HG03064 (cell line): ENCODE data around the gene LORICRIN.
"Not testable (repeated sequence)": the region's sequence is repeated elsewhere in the genome, so short reads cannot be mapped to it uniquely, and the experiment has no call there.

Experiments used
- ATAC-seq: cut with Tn5 transposase; IDR thresholded peaks from one replicate; pipeline ENCODE4 v1.9.1; 2021; ENCODE audit warnings: low read depth; ENCODE audit not compliant: unreplicated experiment

Gene LORICRIN

GRCh38 chr1:153259387-153259786 lies at the start of gene LORICRIN:
Gene LORICRIN, plus strand, starts transcription at chr1:153259687. Its CDS starts 1,263 bp downstream, at chr1:153260950.
- no peak for ATAC-seq

GRCh38 chr1:153210206-153210605 lies 49.3 kb upstream of the LORICRIN start:
- no peak for ATAC-seq

GRCh38 chr1:153212201-153212600 lies 47.3 kb upstream of the LORICRIN start:
- no peak for ATAC-seq

- ATAC-seq, result no peak
Observed at GRCh38 chr1:153213519-153213918, 46.0 kb upstream of the LORICRIN start.

- no peak for ATAC-seq
Observed at GRCh38 chr1:153217212-153217611, 42.3 kb upstream of the LORICRIN start, which contains the start of gene PRR9. Gene PRR9, plus strand, starts transcription at chr1:153217584. Its CDS starts 561 bp downstream, at chr1:153218145.

- no peak for ATAC-seq
Observed at GRCh38 chr1:153217744-153218416, 41.6 kb upstream of the LORICRIN start.

- no peak for ATAC-seq
Observed at GRCh38 chr1:153220606-153221303, 38.7 kb upstream of the LORICRIN start.

- not testable (repeated sequence) for ATAC-seq
Observed at GRCh38 chr1:153223040-153223891, 36.2 kb upstream of the LORICRIN start.

- ATAC-seq, result no peak
Observed at GRCh38 chr1:153227810-153228209, 31.7 kb upstream of the LORICRIN start.

GRCh38 chr1:153228491-153228890 lies 31.0 kb upstream of the LORICRIN start:
- ATAC-seq, result no peak

GRCh38 chr1:153229076-153229829 lies 30.2 kb upstream of the LORICRIN start:
- ATAC-seq, result not testable (repeated sequence)

GRCh38 chr1:153231363-153231762 lies 28.1 kb upstream of the LORICRIN start:
- ATAC-seq, result no peak

- no peak for ATAC-seq
Observed at GRCh38 chr1:153231785-153232184, 27.7 kb upstream of the LORICRIN start.

- no peak for ATAC-seq
Observed at GRCh38 chr1:153232553-153232952, 26.9 kb upstream of the LORICRIN start.

- ATAC-seq, result no peak
Observed at GRCh38 chr1:153233448-153233847, 26.0 kb upstream of the LORICRIN start.

- no peak for ATAC-seq
Observed at GRCh38 chr1:153238527-153238926, 21.0 kb upstream of the LORICRIN start.

- ATAC-seq, result no peak
Observed at GRCh38 chr1:153242160-153242559, 17.3 kb upstream of the LORICRIN start.

- no peak for ATAC-seq
Observed at GRCh38 chr1:153245466-153245865, 14.0 kb upstream of the LORICRIN start.

- no peak for ATAC-seq
Observed at GRCh38 chr1:153246018-153246417, 13.5 kb upstream of the LORICRIN start.

GRCh38 chr1:153246825-153247224 lies 12.7 kb upstream of the LORICRIN start:
- ATAC-seq, result no peak
